ENCODE data around the gene PADI2.

PADI2 gene

GRCh38 chr1:17032741-17033140, 86.5 kb downstream of the PADI2 start:
- H3K4me3 ChIP-seq (ENCODE audit: low read length) = no peak overlapping the region
- DNase-seq (ENCODE audit: low read depth) = no peak
- no peak for TF ChIP-seq CTCF (IDR thresholded peaks at IDR 0.05; ENCODE audit: insufficient read depth, low read depth, low read length, missing control alignments)

GRCh38 chr1:17031436-17031835, 87.8 kb downstream of the PADI2 start:
- TF ChIP-seq CTCF (IDR thresholded peaks at IDR 0.05; ENCODE audit: insufficient read depth, low read depth, low read length, missing control alignments) = no peak
- no peak overlapping the region for H3K4me3 ChIP-seq (ENCODE audit: low read length)
- no peak for DNase-seq (ENCODE audit: low read depth)

- DNase-seq (ENCODE audit: low read depth) = peak; percentile 49
- no peak for TF ChIP-seq CTCF (IDR thresholded peaks at IDR 0.05; ENCODE audit: insufficient read depth, low read depth, low read length, missing control alignments)
- no peak overlapping the region for H3K4me3 ChIP-seq (ENCODE audit: low read length)
Measured at GRCh38 chr1:17030206-17030605, 89.0 kb downstream of the PADI2 start.

- TF ChIP-seq CTCF (IDR thresholded peaks at IDR 0.05; ENCODE audit: insufficient read depth, low read depth, low read length, missing control alignments) = no peak
- DNase-seq (ENCODE audit: low read depth) = no peak
- H3K4me3 ChIP-seq (ENCODE audit: low read length) = no peak overlapping the region
Measured at GRCh38 chr1:17028662-17029188, 90.5 kb downstream of the PADI2 start.

GRCh38 chr1:17027900-17028299, 91.4 kb downstream of the PADI2 start:
- no peak overlapping the region for H3K4me3 ChIP-seq (ENCODE audit: low read length)
- no peak for TF ChIP-seq CTCF (IDR thresholded peaks at IDR 0.05; ENCODE audit: insufficient read depth, low read depth, low read length, missing control alignments)
- no peak for DNase-seq (ENCODE audit: low read depth)

GRCh38 chr1:17027403-17027802, 91.8 kb downstream of the PADI2 start:
- no peak for TF ChIP-seq CTCF (IDR thresholded peaks at IDR 0.05; ENCODE audit: insufficient read depth, low read depth, low read length, missing control alignments)
- no peak overlapping the region for H3K4me3 ChIP-seq (ENCODE audit: low read length)
- no peak for DNase-seq (ENCODE audit: low read depth)

GRCh38 chr1:17024721-17025120, 94.5 kb downstream of the PADI2 start:
- TF ChIP-seq CTCF (IDR thresholded peaks at IDR 0.05; ENCODE audit: insufficient read depth, low read depth, low read length, missing control alignments) = no peak
- H3K4me3 ChIP-seq (ENCODE audit: low read length) = no peak overlapping the region
- no peak for DNase-seq (ENCODE audit: low read depth)
